ENCODE measurements around the gene NUP210.
A peak's percentile ranks its signal among the peaks of the same experiment; 100 is the strongest.

The NUP210 gene

DNA sequence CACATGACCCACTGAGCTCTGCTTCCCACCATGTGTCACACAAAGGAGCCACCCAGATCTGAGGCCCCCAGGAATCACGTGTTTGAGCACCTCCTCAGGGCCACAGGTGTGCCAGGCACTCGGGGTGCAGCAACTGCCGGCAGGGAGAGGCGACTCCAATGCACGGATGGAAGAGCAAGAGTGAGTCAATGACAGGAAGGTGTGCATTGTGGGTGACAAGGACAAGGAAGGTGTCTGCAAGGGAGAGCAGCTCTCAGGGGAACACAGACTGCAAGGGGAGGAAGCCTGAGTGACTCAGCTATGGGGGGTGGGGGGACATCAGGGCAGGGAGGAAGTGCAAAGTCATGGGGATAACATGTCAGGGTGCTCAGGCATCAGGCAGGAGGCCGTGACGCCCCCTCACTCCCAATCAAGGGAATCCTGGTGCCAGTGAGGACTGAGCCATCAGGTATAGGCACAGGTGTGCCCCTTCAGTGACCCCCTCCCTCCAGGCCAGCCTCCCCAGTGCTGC lies 67.4 kb downstream of the NUP210 start:
- H2BK15ac ChIP-seq (replicated peaks; ENCODE audit: low read depth), result no peak overlapping the region
- peak; percentile 18 for DNase-seq
- no peaks in the 10 kb centered on the region for H3K36me3 ChIP-seq (ENCODE audit: control insufficient read depth, insufficient read depth, low read length)
- H3K18ac ChIP-seq (ENCODE audit: low read length), result no peak overlapping the region
- no peak overlapping the region for H4K5ac ChIP-seq (ENCODE audit: low read length)
- no peak overlapping the region for H3K27ac ChIP-seq (ENCODE audit: low read depth, low read length)
- H3K23ac ChIP-seq (ENCODE audit: low read length), result no peak overlapping the region
- no peak overlapping the region for H2BK5ac ChIP-seq (ENCODE audit: low read length)
- H3K27me3 ChIP-seq (ENCODE audit: insufficient read depth, low read length, poor library complexity), result no peaks in the 10 kb centered on the region
- no peak overlapping the region for H3K4me3 ChIP-seq (ENCODE audit: low read length)
- no peaks in the 10 kb centered on the region for H3K79me2 ChIP-seq (ENCODE audit: control insufficient read depth, insufficient read depth, low read length)
- no peak overlapping the region for H3K4me2 ChIP-seq (ENCODE audit: low read length)
- no peaks in the 10 kb centered on the region for H3K79me1 ChIP-seq (ENCODE audit: low read length)
- no peak overlapping the region for H2AK5ac ChIP-seq (ENCODE audit: low read length)
- no peak overlapping the region for H2BK120ac ChIP-seq (ENCODE audit: low read depth, low read length)
- peak overlapping the region; percentile 22 for H3K56ac ChIP-seq (ENCODE audit: low read length)
- H3K4me1 ChIP-seq (ENCODE audit: control insufficient read depth, low read depth, low read length), result no peaks in the 10 kb centered on the region
- H3K4ac ChIP-seq (ENCODE audit: low read depth, low read length), result no peak overlapping the region
- no peak overlapping the region for H3K9ac ChIP-seq (ENCODE audit: low read length)
- no peak overlapping the region for H4K8ac ChIP-seq (ENCODE audit: low read depth, low read length)
- WGBS (ENCODE audit: extremely low coverage, insufficient coverage, low lambda C conversion rate), result no CpG with 5 or more reads among the region's 7 CpGs

DNA sequence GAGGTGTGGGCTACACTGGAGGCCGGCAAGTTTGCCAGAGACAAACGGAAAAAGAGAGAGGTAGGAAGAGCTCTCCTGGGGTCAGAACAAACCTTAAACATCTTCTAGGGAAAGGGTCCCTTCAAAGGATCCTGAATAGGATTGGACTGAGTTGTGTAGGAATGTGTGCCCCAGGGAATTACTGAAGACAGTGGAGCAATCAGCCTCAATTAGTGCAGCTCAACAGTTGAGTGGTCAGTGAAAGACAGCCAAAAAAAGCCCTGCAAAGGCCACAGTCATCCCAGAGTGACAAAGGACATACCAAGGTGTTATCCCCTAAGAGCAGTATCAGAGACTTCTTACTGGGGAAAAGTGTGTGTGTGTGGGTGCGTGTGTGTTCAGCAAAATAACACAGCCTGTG lies 70.3 kb downstream of the NUP210 start:
- H3K18ac ChIP-seq (ENCODE audit: low read length), result no peak overlapping the region
- no peak overlapping the region for H4K8ac ChIP-seq (ENCODE audit: low read depth, low read length)
- WGBS (ENCODE audit: extremely low coverage, insufficient coverage, low lambda C conversion rate), result no CpG with 5 or more reads among the region's 3 CpGs
- no peak overlapping the region for H3K4me2 ChIP-seq (ENCODE audit: low read length)
- H3K56ac ChIP-seq (ENCODE audit: low read length), result no peak overlapping the region
- no peak overlapping the region for H2AK5ac ChIP-seq (ENCODE audit: low read length)
- peaks cover 4% of the 10 kb centered on the region for H3K4me1 ChIP-seq (ENCODE audit: control insufficient read depth, low read depth, low read length)
- H3K9ac ChIP-seq (ENCODE audit: low read length), result no peak overlapping the region
- no peaks in the 10 kb centered on the region for H3K27me3 ChIP-seq (ENCODE audit: insufficient read depth, low read length, poor library complexity)
- DNase-seq, result peak; percentile 48
- H2BK5ac ChIP-seq (ENCODE audit: low read length), result no peak overlapping the region
- no peaks in the 10 kb centered on the region for H3K36me3 ChIP-seq (ENCODE audit: control insufficient read depth, insufficient read depth, low read length)
- H3K79me2 ChIP-seq (ENCODE audit: control insufficient read depth, insufficient read depth, low read length), result no peaks in the 10 kb centered on the region
- no peak overlapping the region for H2BK120ac ChIP-seq (ENCODE audit: low read depth, low read length)
- H3K79me1 ChIP-seq (ENCODE audit: low read length), result no peaks in the 10 kb centered on the region
- no peak overlapping the region for H3K4me3 ChIP-seq (ENCODE audit: low read length)
- H2BK15ac ChIP-seq (replicated peaks; ENCODE audit: low read depth), result no peak overlapping the region
- H4K5ac ChIP-seq (ENCODE audit: low read length), result no peak overlapping the region
- H3K27ac ChIP-seq (ENCODE audit: low read depth, low read length), result no peak overlapping the region
- no peak overlapping the region for H3K23ac ChIP-seq (ENCODE audit: low read length)
- H3K4ac ChIP-seq (ENCODE audit: low read depth, low read length), result no peak overlapping the region

DNA sequence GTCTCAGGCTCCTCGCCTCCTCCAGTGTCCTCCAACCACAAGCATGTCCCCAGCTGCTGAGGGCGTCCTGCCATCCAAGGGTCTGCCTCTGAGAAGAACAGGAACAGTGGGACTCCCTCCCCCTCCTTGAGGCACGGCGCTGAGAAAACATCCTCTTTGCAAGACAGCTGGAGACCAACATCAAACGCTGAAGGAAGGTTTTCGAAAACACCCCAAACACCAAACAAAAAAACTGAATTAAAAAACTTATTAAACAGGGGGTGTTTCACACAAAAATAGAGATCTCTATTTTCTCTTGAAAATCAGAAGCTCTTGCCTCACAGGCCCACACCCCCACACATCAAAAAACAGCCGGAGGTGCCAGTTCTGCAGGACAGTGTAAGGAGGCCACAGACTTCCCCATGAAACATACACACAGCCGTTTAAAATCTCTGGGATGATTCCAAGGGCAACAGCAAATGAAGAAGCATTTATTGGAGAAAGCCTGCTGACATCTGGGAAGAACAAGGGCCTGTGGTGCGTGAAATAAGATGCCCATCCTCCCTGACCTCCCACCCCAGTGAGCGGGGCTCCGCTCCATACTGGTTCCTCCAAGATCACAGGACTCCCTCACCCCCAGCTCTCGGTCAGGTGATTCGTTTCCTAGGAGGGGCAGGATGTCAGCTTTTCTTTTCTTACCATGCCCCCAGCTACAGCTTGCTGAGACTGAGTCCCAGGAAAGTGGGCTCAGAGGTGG lies 71.3 kb downstream of the NUP210 start:
- Histone ChIP-seq H3K9ac (ENCODE audit: low read length) (no peak overlapping the region), H2BK120ac (ENCODE audit: low read depth, low read length) (no peak overlapping the region), H3K27me3 (ENCODE audit: insufficient read depth, low read length, poor library complexity) (no peaks in the 10 kb centered on the region), H2BK5ac (ENCODE audit: low read length) (no peak overlapping the region), H2AK5ac (ENCODE audit: low read length) (no peak overlapping the region), H3K4ac (ENCODE audit: low read depth, low read length) (no peak overlapping the region), H3K56ac (ENCODE audit: low read length) (no peak overlapping the region), H4K8ac (ENCODE audit: low read depth, low read length) (no peak overlapping the region), H3K79me1 (ENCODE audit: low read length) (no peaks in the 10 kb centered on the region), H3K79me2 (ENCODE audit: control insufficient read depth, insufficient read depth, low read length) (no peaks in the 10 kb centered on the region), H4K5ac (ENCODE audit: low read length) (no peak overlapping the region), H3K4me2 (ENCODE audit: low read length) (no peak overlapping the region), H3K4me3 (ENCODE audit: low read length) (no peak overlapping the region), H3K27ac (ENCODE audit: low read depth, low read length) (peak overlapping the region; percentile 23), H3K36me3 (ENCODE audit: control insufficient read depth, insufficient read depth, low read length) (no peaks in the 10 kb centered on the region), H3K23ac (ENCODE audit: low read length) (no peak overlapping the region), H2BK15ac (replicated peaks; ENCODE audit: low read depth) (no peak overlapping the region), H3K4me1 (ENCODE audit: control insufficient read depth, low read depth, low read length) (peaks cover 4% of the 10 kb centered on the region), H3K18ac (ENCODE audit: low read length) (no peak overlapping the region)
- whole genome bisulfite sequencing (ENCODE audit: extremely low coverage, insufficient coverage, low lambda C conversion rate), result no CpG with 5 or more reads among the region's 13 CpGs
- peak; percentile 56 for DNase-seq

DNA sequence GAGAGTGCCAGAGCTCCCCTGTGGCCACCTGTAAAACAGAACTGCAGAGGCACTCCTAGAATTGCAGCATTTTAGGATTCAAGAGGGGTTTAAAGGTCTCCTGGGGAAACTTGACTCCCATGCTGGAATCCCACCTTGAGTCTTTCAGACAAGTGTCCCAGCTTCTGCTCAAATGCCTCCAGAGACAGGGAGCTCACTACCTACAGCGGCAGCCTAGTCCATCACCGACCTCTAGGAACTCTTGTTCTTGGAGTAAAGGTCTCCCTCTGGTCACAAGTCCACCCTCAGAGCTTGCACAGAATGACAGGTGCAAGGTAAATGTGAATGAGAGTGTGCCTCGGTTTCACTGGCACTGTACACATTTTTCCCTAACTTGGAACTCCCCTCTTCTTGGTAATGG lies 72.0 kb downstream of the NUP210 start:
- no peak overlapping the region for H4K8ac ChIP-seq (ENCODE audit: low read depth, low read length)
- no peak overlapping the region for H4K5ac ChIP-seq (ENCODE audit: low read length)
- H3K9ac ChIP-seq (ENCODE audit: low read length), result no peak overlapping the region
- H3K56ac ChIP-seq (ENCODE audit: low read length), result no peak overlapping the region
- no peak overlapping the region for H3K4ac ChIP-seq (ENCODE audit: low read depth, low read length)
- no peaks in the 10 kb centered on the region for H3K27me3 ChIP-seq (ENCODE audit: insufficient read depth, low read length, poor library complexity)
- H3K79me2 ChIP-seq (ENCODE audit: control insufficient read depth, insufficient read depth, low read length), result no peaks in the 10 kb centered on the region
- H3K36me3 ChIP-seq (ENCODE audit: control insufficient read depth, insufficient read depth, low read length), result no peaks in the 10 kb centered on the region
- H3K18ac ChIP-seq (ENCODE audit: low read length), result no peak overlapping the region
- H2BK120ac ChIP-seq (ENCODE audit: low read depth, low read length), result no peak overlapping the region
- H3K4me2 ChIP-seq (ENCODE audit: low read length), result no peak overlapping the region
- H3K27ac ChIP-seq (ENCODE audit: low read depth, low read length), result peak overlapping the region; percentile 66
- whole genome bisulfite sequencing (ENCODE audit: extremely low coverage, insufficient coverage, low lambda C conversion rate), result no CpG with 5 or more reads among the region's 3 CpGs
- no peaks in the 10 kb centered on the region for H3K79me1 ChIP-seq (ENCODE audit: low read length)
- no peak overlapping the region for H2BK15ac ChIP-seq (replicated peaks; ENCODE audit: low read depth)
- H3K4me3 ChIP-seq (ENCODE audit: low read length), result no peak overlapping the region
- no peak for DNase-seq
- no peak overlapping the region for H2BK5ac ChIP-seq (ENCODE audit: low read length)
- no peak overlapping the region for H2AK5ac ChIP-seq (ENCODE audit: low read length)
- H3K23ac ChIP-seq (ENCODE audit: low read length), result no peak overlapping the region
- peaks cover 4% of the 10 kb centered on the region for H3K4me1 ChIP-seq (ENCODE audit: control insufficient read depth, low read depth, low read length)

DNA sequence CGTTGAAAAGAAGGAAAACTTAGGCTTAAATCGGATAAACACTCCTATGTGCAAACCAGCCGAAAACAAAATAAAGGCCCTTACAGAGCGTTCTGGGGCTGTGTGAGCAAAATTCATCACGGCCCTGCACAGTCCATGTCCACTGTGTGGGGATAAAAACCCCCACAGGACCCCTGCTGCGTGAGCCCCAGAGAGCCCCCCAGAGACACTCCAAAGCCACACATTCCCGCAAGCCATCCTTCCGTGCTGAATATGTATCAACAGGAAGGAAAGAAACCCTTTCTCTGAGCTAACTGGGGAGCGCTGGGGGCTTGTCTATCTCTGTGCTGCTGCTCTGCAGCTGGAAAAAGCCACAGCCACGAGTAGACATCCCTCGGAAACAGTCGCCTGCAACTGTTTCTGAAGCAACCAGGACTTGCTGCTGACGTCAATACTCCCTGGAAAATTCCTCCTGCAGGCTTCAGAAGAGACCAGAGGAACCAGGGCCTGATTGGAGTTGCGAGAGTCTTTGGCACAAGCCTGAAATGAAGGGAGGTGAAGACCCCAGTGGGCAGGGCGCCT lies 72.7 kb downstream of the NUP210 start:
- no peak overlapping the region for H4K5ac ChIP-seq (ENCODE audit: low read length)
- no peaks in the 10 kb centered on the region for H3K79me2 ChIP-seq (ENCODE audit: control insufficient read depth, insufficient read depth, low read length)
- no peak overlapping the region for H3K9ac ChIP-seq (ENCODE audit: low read length)
- no peaks in the 10 kb centered on the region for H3K36me3 ChIP-seq (ENCODE audit: control insufficient read depth, insufficient read depth, low read length)
- no peaks in the 10 kb centered on the region for H3K27me3 ChIP-seq (ENCODE audit: insufficient read depth, low read length, poor library complexity)
- H2BK15ac ChIP-seq (replicated peaks; ENCODE audit: low read depth), result no peak overlapping the region
- no peak overlapping the region for H4K8ac ChIP-seq (ENCODE audit: low read depth, low read length)
- no peaks in the 10 kb centered on the region for H3K79me1 ChIP-seq (ENCODE audit: low read length)
- WGBS (ENCODE audit: extremely low coverage, insufficient coverage, low lambda C conversion rate), result no CpG with 5 or more reads among the region's 15 CpGs
- peak overlapping the region; percentile 42 for H3K18ac ChIP-seq (ENCODE audit: low read length)
- H3K56ac ChIP-seq (ENCODE audit: low read length), result no peak overlapping the region
- no peak overlapping the region for H3K4me2 ChIP-seq (ENCODE audit: low read length)
- no peak overlapping the region for H3K4me3 ChIP-seq (ENCODE audit: low read length)
- peak overlapping the region; percentile 66 for H3K27ac ChIP-seq (ENCODE audit: low read depth, low read length)
- peak; percentile 79 for DNase-seq
- no peak overlapping the region for H3K23ac ChIP-seq (ENCODE audit: low read length)
- H3K4me1 ChIP-seq (ENCODE audit: control insufficient read depth, low read depth, low read length), result peaks cover 4% of the 10 kb centered on the region
- no peak overlapping the region for H2AK5ac ChIP-seq (ENCODE audit: low read length)
- no peak overlapping the region for H3K4ac ChIP-seq (ENCODE audit: low read depth, low read length)
- no peak overlapping the region for H2BK120ac ChIP-seq (ENCODE audit: low read depth, low read length)
- H2BK5ac ChIP-seq (ENCODE audit: low read length), result no peak overlapping the region
